Measurements from ENCODE around the gene SLA2. TPM values are rescaled to one million over a fixed set of nuclear protein-coding genes. Genes with fewer than 3 reads are reported as not detected.

Gene SLA2
- total RNA-seq, 1 experiment from 2014 or later = not detected

- intact Hi-C loops (cut with micrococcal nuclease; ENCODE audit: unreplicated experiment) = no loop called here
- no TSS peak for BruUV-seq (replicated peaks)
- no peaks in the 10 kb centered on the region for H3K36me3 Mint-ChIP-seq (ENCODE audit: insufficient read depth, unreplicated experiment)
- H3K4me3 Mint-ChIP-seq (ENCODE audit: low read depth, unreplicated experiment) = no peak overlapping the region
- no peaks in the 10 kb centered on the region for H3K27me3 Mint-ChIP-seq (ENCODE audit: unreplicated experiment)
- CTCF ChIA-PET = interaction anchor here (0.6 kb wide), 1 partner anchor 49 kb away, joined by 3 read pairs; no protein-coding TSS in a partner anchor
- TF ChIP-seq CTCF (IDR thresholded peaks at IDR 0.05; ENCODE audit: unreplicated experiment) = no peak
- H3K27ac Mint-ChIP-seq (ENCODE audit: unreplicated experiment) = no peak overlapping the region
- H3K9me3 Mint-ChIP-seq (ENCODE audit: low read depth, unreplicated experiment) = no peaks in the 10 kb centered on the region
- H3K4me1 Mint-ChIP-seq (ENCODE audit: low read depth, unreplicated experiment) = no peaks in the 10 kb centered on the region
- no peak for DNase-seq
These were observed 40.5 kb upstream of the SLA2 start for GRCh38 chr20:36686504-36686903.

DNA sequence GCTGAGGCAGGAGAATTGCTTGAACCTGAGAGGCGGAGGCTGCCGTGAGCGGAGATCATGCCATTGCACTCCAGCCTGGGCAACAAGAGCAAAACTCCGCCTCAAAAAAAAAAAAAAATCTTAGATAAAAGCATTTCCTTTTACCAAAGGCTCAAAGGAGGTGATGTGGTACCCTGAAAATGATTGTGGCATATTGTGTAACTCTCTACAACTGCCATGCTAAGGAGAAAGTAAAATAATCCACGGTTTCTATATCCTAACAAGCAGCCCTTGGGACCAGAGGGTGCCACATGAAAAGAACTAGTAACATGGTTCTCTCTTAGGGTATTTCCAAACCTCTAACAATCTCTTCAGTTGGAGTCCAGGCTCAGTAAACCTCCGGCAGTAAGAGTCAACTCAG lies 38.8 kb upstream of the SLA2 start:
- H3K4me1 Mint-ChIP-seq (ENCODE audit: low read depth, unreplicated experiment) = no peaks in the 10 kb centered on the region
- H3K27me3 Mint-ChIP-seq (ENCODE audit: unreplicated experiment) = no peaks in the 10 kb centered on the region
- no peak for DNase-seq
- no peaks in the 10 kb centered on the region for H3K9me3 Mint-ChIP-seq (ENCODE audit: low read depth, unreplicated experiment)
- no peak overlapping the region for H3K27ac Mint-ChIP-seq (ENCODE audit: unreplicated experiment)
- CTCF ChIA-PET = interaction anchor here (0.5 kb wide), 1 partner anchor 68 kb away, joined by 3 read pairs; no protein-coding TSS in a partner anchor
- intact Hi-C loops (cut with micrococcal nuclease; ENCODE audit: unreplicated experiment) = no loop called here
- no peak overlapping the region for H3K4me3 Mint-ChIP-seq (ENCODE audit: low read depth, unreplicated experiment)
- no peak for TF ChIP-seq CTCF (IDR thresholded peaks at IDR 0.05; ENCODE audit: unreplicated experiment)
- H3K36me3 Mint-ChIP-seq (ENCODE audit: insufficient read depth, unreplicated experiment) = no peaks in the 10 kb centered on the region
- BruUV-seq (replicated peaks) = no TSS peak

GRCh38 chr20:36682311-36682710 lies 36.3 kb upstream of the SLA2 start:
- no TSS peak for BruUV-seq (replicated peaks)
- no peak for TF ChIP-seq CTCF (IDR thresholded peaks at IDR 0.05; ENCODE audit: unreplicated experiment)
- H3K4me1 Mint-ChIP-seq (ENCODE audit: low read depth, unreplicated experiment) = no peaks in the 10 kb centered on the region
- H3K9me3 Mint-ChIP-seq (ENCODE audit: low read depth, unreplicated experiment) = no peaks in the 10 kb centered on the region
- H3K27ac Mint-ChIP-seq (ENCODE audit: unreplicated experiment) = no peak overlapping the region
- no peak for DNase-seq
- no peak overlapping the region for H3K4me3 Mint-ChIP-seq (ENCODE audit: low read depth, unreplicated experiment)
- intact Hi-C loops (cut with micrococcal nuclease; ENCODE audit: unreplicated experiment) = no loop called here
- CTCF ChIA-PET = no interaction called here
- H3K36me3 Mint-ChIP-seq (ENCODE audit: insufficient read depth, unreplicated experiment) = no peaks in the 10 kb centered on the region
- no peaks in the 10 kb centered on the region for H3K27me3 Mint-ChIP-seq (ENCODE audit: unreplicated experiment)

DNA sequence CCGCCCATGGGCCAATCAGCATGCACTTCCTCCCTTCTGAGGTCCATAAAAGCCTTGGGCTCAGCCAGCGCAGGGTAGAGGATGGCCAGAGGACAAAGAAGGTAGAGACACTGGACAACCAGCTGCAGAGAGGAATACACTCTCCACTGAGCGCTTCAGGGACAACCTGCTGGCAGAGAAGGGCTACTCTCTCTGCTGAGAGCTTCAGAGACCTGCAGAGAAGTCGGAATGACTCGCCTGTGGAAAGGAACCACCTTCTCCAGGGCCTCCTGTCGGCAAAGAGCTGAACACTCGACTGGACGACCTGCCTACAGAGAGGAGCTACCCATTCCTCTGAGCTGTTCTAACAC lies 31.4 kb upstream of the SLA2 start:
- Mint-ChIP-seq H3K27ac (ENCODE audit: unreplicated experiment) (no peak overlapping the region), H3K27me3 (ENCODE audit: unreplicated experiment) (no peaks in the 10 kb centered on the region), H3K4me1 (ENCODE audit: low read depth, unreplicated experiment) (no peaks in the 10 kb centered on the region), H3K4me3 (ENCODE audit: low read depth, unreplicated experiment) (no peak overlapping the region), H3K36me3 (ENCODE audit: insufficient read depth, unreplicated experiment) (no peaks in the 10 kb centered on the region), H3K9me3 (ENCODE audit: low read depth, unreplicated experiment) (no peaks in the 10 kb centered on the region)
- no peak for TF ChIP-seq CTCF (IDR thresholded peaks at IDR 0.05; ENCODE audit: unreplicated experiment)
- BruUV-seq (replicated peaks) = no TSS peak
- CTCF ChIA-PET = no interaction called here
- no peak for DNase-seq
- intact Hi-C loops (cut with micrococcal nuclease; ENCODE audit: unreplicated experiment) = no loop called here

Measured in Calu3 (cell line).